HepG2 (cell line): ENCODE results near the gene PRKAR1B. TPM values are rescaled to one million over a fixed set of nuclear protein-coding genes. Genes with fewer than 3 reads are reported as not detected.
A peak's percentile ranks its signal among the peaks of the same experiment; 100 is the strongest.

ENCODE experiments used
- AGO2 ChIP-seq: fragments of 200-400 bp; formaldehyde crosslinking; optimal IDR thresholded peaks from 2 replicates; pipeline ENCODE3; 2017; ENCODE audit warnings: mild to moderate bottlenecking, low read depth, low read length, moderate library complexity
- DR1 ChIP-seq: sonication (generic); formaldehyde crosslinking; IDR thresholded peaks from 2 replicates; pipeline ENCODE4 v1.8.0; 2021; ENCODE audit warnings: mild to moderate bottlenecking, missing genetic modification reagents, inconsistent platforms
- GLMP ChIP-seq: sonication (generic); formaldehyde crosslinking; IDR thresholded peaks from 2 replicates; pipeline ENCODE4 v1.9.0; 2021; ENCODE audit warnings: missing genetic modification reagents, mild to moderate bottlenecking, borderline replicate concordance
- HDAC2 ChIP-seq: sonication (generic); formaldehyde crosslinking; IDR thresholded peaks from 2 replicates; pipeline ENCODE4 v1.4.0; 2020; ENCODE audit warnings: missing genetic modification reagents
- HMG20B ChIP-seq: conservative IDR thresholded peaks from 2 replicates; pipeline ENCODE4 v1.6.1; 2016; ENCODE audit warnings: missing genetic modification reagents, missing compliant biosample characterization
- HNRNPLL ChIP-seq: fragments of 200-400 bp; formaldehyde crosslinking; IDR thresholded peaks from 2 replicates; pipeline ENCODE4 v1.6.1; 2017; ENCODE audit warnings: mild to moderate bottlenecking, low read depth, low read length; ENCODE audit not compliant: poor library complexity, severe bottlenecking
- KMT2B ChIP-seq: IDR thresholded peaks from 2 replicates; pipeline ENCODE4 v1.6.1; 2016; ENCODE audit warnings: missing genetic modification reagents, missing compliant biosample characterization
- NFAT5 ChIP-seq: sonication (generic); formaldehyde crosslinking; IDR thresholded peaks from 2 replicates; pipeline ENCODE4 v1.4.0; 2020; ENCODE audit warnings: missing genetic modification reagents
- NR1H2 ChIP-seq: sonication (generic); formaldehyde crosslinking; IDR thresholded peaks from 2 replicates; pipeline ENCODE4 v1.8.1; 2022; ENCODE audit warnings: low read depth, missing genetic modification reagents, borderline replicate concordance
- PREB ChIP-seq: sonication (generic); formaldehyde crosslinking; IDR thresholded peaks from 2 replicates; pipeline ENCODE4 v1.4.0; 2020; ENCODE audit warnings: missing genetic modification reagents
- SRSF1 ChIP-seq: fragments of 200-400 bp; formaldehyde crosslinking; optimal IDR thresholded peaks from 2 replicates; pipeline ENCODE3; 2017; ENCODE audit warnings: mild to moderate bottlenecking, low read depth, low read length, moderate library complexity
- ZBTB26 ChIP-seq: IDR thresholded peaks from 2 replicates; pipeline ENCODE4 v1.6.1; 2016; ENCODE audit warnings: missing compliant biosample characterization, missing genetic modification reagents, borderline replicate concordance
- ZNF230 ChIP-seq: sonication (generic); formaldehyde crosslinking; IDR thresholded peaks from 2 replicates; pipeline ENCODE4 v1.4.0; 2020; ENCODE audit warnings: mild to moderate bottlenecking, missing genetic modification reagents
- ZNF354B ChIP-seq: sonication (generic); formaldehyde crosslinking; IDR thresholded peaks from 2 replicates; pipeline ENCODE4 v1.8.0; 2022; ENCODE audit warnings: mild to moderate bottlenecking, missing genetic modification reagents
- ZNF580 ChIP-seq: IDR thresholded peaks from 2 replicates; pipeline ENCODE4 v1.6.1; 2016; ENCODE audit warnings: low read depth, borderline replicate concordance
- ZNF766 ChIP-seq: sonication (generic); formaldehyde crosslinking; IDR thresholded peaks from 2 replicates; pipeline ENCODE4 v1.5.0; 2020; ENCODE audit warnings: missing genetic modification reagents, borderline replicate concordance
- ZNF776 ChIP-seq: sonication (generic); formaldehyde crosslinking; IDR thresholded peaks from 2 replicates; pipeline ENCODE4 v1.4.0; 2020; ENCODE audit warnings: mild to moderate bottlenecking, missing genetic modification reagents
- ZUFSP ChIP-seq: sonication (generic); formaldehyde crosslinking; IDR thresholded peaks from 2 replicates; pipeline ENCODE4 v1.9.0; 2021; ENCODE audit warnings: missing genetic modification reagents, mild to moderate bottlenecking, borderline replicate concordance
- ZZZ3 ChIP-seq: sonication (generic); formaldehyde crosslinking; IDR thresholded peaks from 2 replicates; pipeline ENCODE4 v1.4.0; 2020; ENCODE audit warnings: missing genetic modification reagents, mild to moderate bottlenecking, borderline replicate concordance
- polyA plus RNA-seq, 8 experiments: library from polyadenylated mRNA; depleted of rRNA in 3 of 8; stranded (reverse) in 7 of 8; unstranded in 1 of 8; fragments of >200 nt; fragmentation: Illumina TruSeq in 4 of 8; extraction: Trizol in 4 of 8; gene quantifications; 2 replicates each; pipeline versions ENCODE4 v1.2.1 to v1.2.3, GENCODE V29; 2011 to 2016; ENCODE audit warnings: low read depth in 4 of 8, missing spikeins in 1 of 8, mixed read lengths in 1 of 8; ENCODE audit not compliant: insufficient read depth in 1 of 8
- total RNA-seq, 5 experiments: library from RNA; depleted of rRNA; stranded (reverse); fragments of >200 nt; fragmentation: Illumina TruSeq; extraction: Trizol; gene quantifications; 2 replicates each; pipeline ENCODE4 v1.2.3, GENCODE V29; 2016; ENCODE audit warnings: low read depth in 1 of 5

The PRKAR1B gene
- total and polyA plus RNA-seq, 2 of the 13 experiments (the other 11 are each of a cell fraction or from before 2014, with no cell fraction given), result 7.9 to 28.2 TPM

GRCh38 chr7:503575-504111 is 223.4 kb downstream of the PRKAR1B start (continued):
- TF ChIP-seq ZBTB26 (CRISPR knock-in tag) (no peak), AGO2 (no peak), HDAC2 (CRISPR knock-in tag) (peak; percentile 94), NR1H2 (0 out of 2 replicates have a peak, but pooled peaks have one; percentile 26), ZNF230 (CRISPR knock-in tag) (no peak), DR1 (CRISPR knock-in tag) (no peak), ZNF354B (no peak), HNRNPLL (peak; percentile 17), ZZZ3 (no peak), PREB (no peak), SRSF1 (no peak), ZNF580 (CRISPR knock-in tag) (no peak), ZNF766 (CRISPR knock-in tag) (no peak), HMG20B (CRISPR knock-in tag) (peak; percentile 68; the same call in 1 of the 2 replicates), ZNF776 (CRISPR knock-in tag) (no peak), ZUFSP (CRISPR knock-in tag) (no peak), KMT2B (CRISPR knock-in tag) (no peak), NFAT5 (no peak), GLMP (CRISPR knock-in tag) (no peak)
